A549 treated with CpdA at 1 μM for 4 hours (cell line): ENCODE measurements around the gene TUBB2B. TPM values are rescaled to one million over a fixed set of nuclear protein-coding genes. Genes with fewer than 3 reads are reported as not detected.

Experiments used
- total RNA-seq: library from RNA; stranded (reverse); fragments of 200-300 nt; extraction: Qiagen RNA extraction; gene quantifications from 5 replicates; pipeline ENCODE4 v1.2.3, GENCODE V29; 2022; ENCODE audit warnings: low read depth

TUBB2B gene
- total RNA-seq = 12.1 to 14.2 TPM (median 13.2 TPM) in 5 replicates

DNA sequence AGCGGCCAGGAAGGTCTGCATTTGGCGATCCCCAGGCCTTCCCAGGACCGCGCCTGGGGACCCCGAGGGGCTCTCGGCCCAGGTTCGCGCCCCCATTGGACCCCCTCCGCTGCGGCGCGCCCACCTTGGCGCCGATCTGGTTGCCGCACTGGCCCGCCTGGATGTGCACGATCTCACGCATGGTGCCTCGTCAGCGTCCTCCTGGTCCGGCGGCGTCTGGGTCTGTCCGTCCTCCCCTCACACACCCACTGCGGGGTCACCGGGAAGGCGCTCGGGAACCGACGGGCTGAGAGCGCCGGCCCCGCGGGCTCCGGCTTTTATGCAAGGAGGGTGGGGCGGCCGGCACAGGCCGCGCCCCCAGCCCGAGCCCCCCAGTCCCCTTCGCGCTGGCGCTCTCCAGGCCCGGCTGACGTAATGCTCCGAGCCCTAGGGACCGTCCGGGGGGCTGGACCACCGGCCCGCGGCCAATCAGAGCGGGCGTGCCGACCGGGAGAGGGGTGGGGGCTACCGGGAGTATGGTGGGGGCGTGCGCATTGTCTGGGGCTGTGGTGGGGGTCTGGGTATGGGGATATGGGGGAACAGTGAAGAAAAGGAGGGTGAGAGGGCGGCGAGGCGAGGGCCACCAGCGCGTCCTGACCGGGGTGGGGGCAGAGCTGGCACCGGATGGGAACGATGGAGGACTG is at the start of gene TUBB2B:
TSS of gene TUBB2B (minus strand) at position 291 of the 683 bp plus-strand sequence. CDS start at position 181, 110 bp downstream.

DNA sequence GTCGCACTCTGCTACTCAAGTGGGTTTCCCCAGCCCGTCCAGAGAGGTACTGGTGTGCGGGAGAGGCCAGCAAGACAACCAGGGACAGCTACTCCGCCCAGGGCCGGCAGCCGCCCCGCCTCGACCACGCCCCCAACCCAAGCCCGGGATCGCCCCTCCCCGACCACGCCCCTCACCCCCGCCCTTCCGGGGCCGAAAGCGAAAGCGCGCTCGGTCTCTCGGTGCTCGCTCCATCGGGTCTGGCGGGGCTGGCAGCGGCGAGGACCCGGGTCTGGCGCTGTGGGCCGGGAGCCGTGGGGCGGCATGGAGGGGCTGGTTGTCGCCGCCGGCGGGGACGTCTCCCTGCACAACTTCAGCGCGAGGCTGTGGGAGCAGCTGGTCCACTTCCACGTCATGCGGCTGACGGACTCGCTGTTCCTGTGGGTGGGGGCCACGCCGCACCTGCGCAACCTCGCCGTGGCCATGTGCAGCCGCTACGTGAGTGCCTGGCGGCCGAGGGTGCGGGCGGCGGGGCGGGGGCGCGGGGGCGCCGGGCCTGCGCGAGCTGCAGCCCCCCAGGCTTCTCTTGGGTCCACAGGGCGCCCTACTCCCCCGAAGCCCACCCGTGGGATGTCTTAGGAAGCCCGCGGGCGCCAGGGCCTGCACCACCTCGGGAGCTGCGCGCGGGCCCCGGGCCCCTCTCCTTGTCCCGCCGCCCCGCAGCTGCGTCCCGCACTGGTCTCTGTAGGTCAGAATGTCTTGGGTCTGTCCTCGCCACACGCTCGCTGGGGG is 31.5 kb upstream of the TUBB2B start, which contains the start of gene PSMG4:
TSS of gene PSMG4 (plus strand) at position 228 of the 771 bp plus-strand sequence. CDS start at position 304, 76 bp downstream.

Other genes starting within 250 kb of the TUBB2B start
- gene NQO2, start 227.8 kb downstream of the TUBB2B start, total RNA-seq = 66.7 to 88.7 TPM (median 81.9 TPM) in 5 replicates
- 12.1 to 14.9 TPM (median 12.9 TPM) in 5 replicates for gene RIPK1, start 159.2 kb downstream of the TUBB2B start, total RNA-seq
- gene BPHL, start 108.9 kb downstream of the TUBB2B start, total RNA-seq = 18.4 to 25.7 TPM (median 23.5 TPM) in 5 replicates
- 68.0 to 86.0 TPM (median 80.3 TPM) in 5 replicates for gene TUBB2A, start 70.1 kb downstream of the TUBB2B start, total RNA-seq
- 21.8 to 27.0 TPM (median 26.4 TPM) in 5 replicates for gene PSMG4, start 31.3 kb upstream of the TUBB2B start, total RNA-seq
- 8.4 to 12.1 TPM (median 10.6 TPM) in 5 replicates for gene SLC22A23, start 229.4 kb upstream of the TUBB2B start, total RNA-seq